Mucosa of rectum (tissue), 2 donors: ENCODE results near the gene HEBP1.

Source experiments
- H3K27ac ChIP-seq, 2 donors: one replicate each; pipeline ENCODE4 v1.7.0; 2013; ENCODE audit warnings: inconsistent platforms in 2 of 2, low read depth in 2 of 2, low read length in 2 of 2
- H3K27me3 ChIP-seq, 2 donors: one replicate each; pipeline ENCODE4 v1.7.0; 2013; ENCODE audit warnings: low read length in 2 of 2; ENCODE audit not compliant: control insufficient read depth in 2 of 2, insufficient read depth in 2 of 2
- H3K36me3 ChIP-seq, 2 donors: one replicate each; pipeline ENCODE4 v1.7.0; 2013; ENCODE audit warnings: low read length in 2 of 2; ENCODE audit not compliant: control insufficient read depth in 2 of 2, insufficient read depth in 2 of 2
- H3K4me1 ChIP-seq, 2 donors: one replicate each; pipeline ENCODE4 v1.7.0; 2013; ENCODE audit warnings: low read length in 2 of 2, mild to moderate bottlenecking in 1 of 2; ENCODE audit not compliant: control insufficient read depth in 2 of 2, insufficient read depth in 2 of 2
- H3K4me3 ChIP-seq, 2 donors: one replicate each; pipeline ENCODE4 v1.7.0; 2013; ENCODE audit warnings: low read length in 2 of 2
- H3K9ac ChIP-seq, 2 donors: one replicate each; pipeline ENCODE4 v1.7.0; 2013; ENCODE audit warnings: low read length in 2 of 2, low read depth in 1 of 2, mild to moderate bottlenecking in 1 of 2
- H3K9me3 ChIP-seq, 2 donors: one replicate each; pipeline ENCODE4 v1.7.0; 2013; ENCODE audit warnings: low read length in 2 of 2; ENCODE audit not compliant: control insufficient read depth in 2 of 2
- donor health status: healthy.
- donor health status: Normal muscosa, but diverticular disease.

Gene HEBP1

GRCh38 chr12:12926571-12927071 is 73.4 kb downstream of the HEBP1 start:
- Histone ChIP-seq H3K4me3 (peak overlapping the region; percentile 52 to 53), H3K27ac (peak overlapping the region; percentile 63 to 64), H3K4me1 (peaks cover 4 to 7% of the 10 kb centered on the region in 2 donors), H3K36me3 (no peaks in the 10 kb centered on the region), H3K9me3 (no peaks in the 10 kb centered on the region), H3K9ac (peak overlapping the region in 1 of 2 donors; percentile 33), H3K27me3 (no peaks in the 10 kb centered on the region)

- H3K27ac ChIP-seq = no peak overlapping the region
- no peak overlapping the region for H3K9ac ChIP-seq
- H3K9me3 ChIP-seq = no peaks in the 10 kb centered on the region
- peaks cover 4 to 7% of the 10 kb centered on the region in 2 donors for H3K4me1 ChIP-seq
- H3K36me3 ChIP-seq = no peaks in the 10 kb centered on the region
- H3K27me3 ChIP-seq = no peaks in the 10 kb centered on the region
- no peak overlapping the region for H3K4me3 ChIP-seq
These were observed 74.7 kb downstream of the HEBP1 start for GRCh38 chr12:12925388-12925787.
